GM12801 (cell line): Measurements from ENCODE around the gene AFF4.

Experiments
- CTCF ChIP-seq: IDR thresholded peaks from one replicate; pipeline ENCODE4 v1.5.1; 2011; ENCODE audit warnings: control low read depth; ENCODE audit not compliant: insufficient read length; ENCODE audit errors: extremely low read depth

Gene AFF4

GRCh38 chr5:132979976-132980375 lies 16.5 kb upstream of the AFF4 start:
- no peak for TF ChIP-seq CTCF

GRCh38 chr5:132979367-132979940 lies 16.0 kb upstream of the AFF4 start:
- no peak for TF ChIP-seq CTCF

- TF ChIP-seq CTCF, result no peak
Measured at GRCh38 chr5:132976852-132977251, 13.4 kb upstream of the AFF4 start.

GRCh38 chr5:132971483-132972435 lies 8.3 kb upstream of the AFF4 start:
- TF ChIP-seq CTCF, result no peak

- no peak for TF ChIP-seq CTCF
Measured at GRCh38 chr5:132965120-132965519, 1.7 kb upstream of the AFF4 start.

- TF ChIP-seq CTCF, result no peak
Measured at GRCh38 chr5:132962429-132963021, 909 bp downstream of the AFF4 start.

- no peak for TF ChIP-seq CTCF
Measured at GRCh38 chr5:132961887-132962286, 1.5 kb downstream of the AFF4 start.
